HG02763 (cell line): ENCODE measurements around the gene TAS2R50.

Experiments
- ATAC-seq: cut with Tn5 transposase; IDR thresholded peaks from one replicate; pipeline ENCODE4 v1.9.1; 2021; ENCODE audit warnings: mild to moderate bottlenecking, moderate library complexity; ENCODE audit not compliant: unreplicated experiment

Gene TAS2R50

DNA sequence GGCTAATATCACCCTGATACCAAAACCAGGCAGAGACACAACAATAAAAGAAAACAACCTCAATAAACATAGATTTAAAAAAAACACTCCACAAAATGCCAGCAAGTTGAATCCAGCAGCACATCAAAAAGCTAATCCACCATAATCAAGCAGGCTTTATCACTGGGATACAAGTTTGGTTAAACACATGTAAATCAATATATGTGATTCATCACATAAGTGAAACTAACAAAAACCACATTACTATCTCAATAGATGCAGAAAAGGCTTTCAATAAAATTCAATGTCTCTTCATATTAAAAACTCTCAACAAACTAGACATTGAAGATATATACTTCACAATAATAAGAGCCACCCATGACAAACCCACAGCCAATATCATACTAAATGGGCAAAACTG lies 30.6 kb downstream of the TAS2R50 start:
- no peak for ATAC-seq

DNA sequence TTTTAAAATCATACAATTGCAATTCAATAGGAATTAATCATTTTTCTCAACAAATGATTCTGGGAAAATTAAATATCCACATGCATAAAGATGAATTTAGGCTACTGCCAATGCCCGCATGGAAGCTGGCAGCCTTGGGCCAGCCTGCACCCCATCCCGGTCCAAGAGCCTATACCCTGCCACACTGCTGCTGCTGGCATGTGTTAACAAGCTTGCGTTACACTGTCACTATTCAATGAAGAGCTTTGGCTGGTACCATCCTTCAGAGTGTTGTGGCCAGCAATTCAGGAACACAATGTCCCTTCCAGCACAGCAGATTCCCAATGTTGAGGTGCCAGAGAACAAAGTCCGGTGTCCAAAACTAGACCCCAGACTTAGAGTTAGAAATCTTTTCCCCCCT lies 34.1 kb downstream of the TAS2R50 start:
- no peak for ATAC-seq

DNA sequence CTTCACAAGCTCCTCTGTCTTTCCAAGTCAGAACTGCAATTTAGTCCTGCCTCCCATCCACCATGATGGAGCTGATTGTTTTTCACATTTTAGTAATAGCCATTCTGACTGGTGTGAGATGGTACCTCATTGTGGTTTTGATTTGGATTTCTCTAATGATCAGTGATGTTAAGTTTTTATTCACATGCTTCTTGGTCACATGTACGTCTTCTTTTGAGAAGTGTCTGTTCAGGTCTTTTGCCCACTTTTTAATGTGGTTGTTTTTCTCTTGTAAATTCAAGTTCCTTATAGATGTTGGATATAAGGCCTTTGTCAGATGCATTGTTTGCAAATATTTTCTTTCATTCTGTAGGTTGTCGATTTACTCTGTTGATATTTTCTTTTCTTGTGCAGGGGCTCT lies 43.5 kb downstream of the TAS2R50 start:
- ATAC-seq: no peak

DNA sequence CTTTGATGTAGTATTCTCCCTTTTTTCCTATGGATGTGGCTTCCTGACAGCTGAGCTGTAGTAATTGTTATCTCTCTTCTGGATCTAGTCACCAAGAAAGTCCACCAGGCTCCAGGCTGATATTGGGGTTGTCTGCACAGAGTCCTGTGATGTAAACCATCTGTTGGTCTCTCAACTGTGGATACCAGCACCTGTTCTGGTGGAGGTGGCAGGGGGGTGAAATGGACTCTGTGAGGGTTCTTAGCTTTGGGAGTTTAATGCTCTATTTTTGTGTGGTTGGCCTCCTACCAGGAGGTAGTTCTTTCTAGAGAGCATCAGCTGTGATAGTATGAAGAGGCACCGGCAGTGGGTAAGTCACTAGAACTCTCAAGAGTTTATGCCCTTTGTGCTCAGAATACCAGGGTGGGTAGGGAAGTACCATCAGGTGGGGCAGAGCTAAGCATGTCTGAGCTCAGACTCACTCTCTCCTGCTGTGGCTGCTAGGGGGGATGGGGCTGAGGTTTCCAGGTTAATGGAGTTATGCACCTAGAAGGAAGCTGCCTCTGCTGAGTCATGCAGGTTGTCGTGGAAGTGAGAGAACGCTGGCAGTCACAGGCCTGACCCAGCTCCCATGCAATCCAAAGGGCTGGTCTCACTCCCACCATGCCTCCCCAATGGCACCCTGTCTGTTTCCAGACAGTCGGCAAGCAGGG lies 44.6 kb downstream of the TAS2R50 start:
- ATAC-seq: no peak

DNA sequence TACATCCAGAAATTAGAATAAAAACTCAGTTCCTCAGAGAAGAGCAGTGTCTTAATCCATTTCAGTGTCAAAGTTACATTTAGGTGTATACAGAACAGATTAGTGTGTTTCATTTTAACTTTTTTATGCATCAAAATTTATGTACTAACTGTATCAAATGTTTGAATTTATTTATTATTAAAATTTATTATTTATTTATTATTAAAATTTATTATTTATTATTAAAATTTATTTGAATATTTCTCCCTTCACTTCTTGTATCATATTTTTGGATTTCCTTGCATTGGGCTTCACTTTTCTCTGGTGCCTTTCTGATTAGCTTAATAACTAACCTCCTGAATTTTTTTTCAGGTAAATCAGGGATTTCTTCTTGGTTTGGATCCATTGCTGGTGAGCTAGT lies 45.3 kb downstream of the TAS2R50 start:
- no peak for ATAC-seq

DNA sequence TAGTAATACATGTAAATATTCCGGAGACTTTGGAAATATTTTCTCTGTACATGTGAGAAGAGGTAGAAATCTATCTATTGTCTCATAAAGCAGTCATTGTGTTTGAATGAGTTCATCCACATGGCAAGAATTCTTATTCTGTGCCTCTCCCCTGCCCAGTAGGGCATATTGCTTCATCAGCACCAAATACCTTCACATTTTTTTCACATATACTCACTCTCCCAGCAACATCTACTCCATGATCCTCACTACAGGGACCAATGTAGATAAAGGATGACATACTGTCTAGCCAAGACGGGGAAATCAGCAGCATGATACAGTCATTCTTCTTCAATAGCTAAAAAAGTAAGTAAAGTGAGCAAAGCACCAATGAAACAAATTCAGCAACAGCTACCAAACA lies 46.3 kb downstream of the TAS2R50 start:
- no peak for ATAC-seq

DNA sequence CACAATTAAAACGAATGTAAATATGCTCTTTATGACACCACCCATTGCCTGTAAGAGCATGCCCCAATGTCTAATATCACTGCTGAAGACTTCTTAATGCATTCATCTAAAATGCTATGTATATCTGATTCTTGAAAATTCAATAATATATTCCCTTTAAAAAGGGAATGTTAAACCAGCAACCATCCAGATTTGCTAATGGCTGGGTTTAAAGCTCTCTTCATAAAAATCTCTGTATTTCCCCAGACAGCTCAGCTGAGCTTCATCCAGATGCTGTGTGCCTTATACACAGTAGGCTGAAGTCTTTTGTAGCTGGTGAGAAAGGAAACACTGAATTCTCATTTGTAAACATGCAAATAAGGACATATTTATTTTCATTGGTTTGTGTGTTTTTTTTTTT lies 47.5 kb downstream of the TAS2R50 start, which contains the start of gene TAS2R14:
TAS2R14 (minus strand) TSS at position 101 of the 400 bp plus-strand sequence; CDS start at position 45, 56 bp downstream.
- ATAC-seq: no peak

DNA sequence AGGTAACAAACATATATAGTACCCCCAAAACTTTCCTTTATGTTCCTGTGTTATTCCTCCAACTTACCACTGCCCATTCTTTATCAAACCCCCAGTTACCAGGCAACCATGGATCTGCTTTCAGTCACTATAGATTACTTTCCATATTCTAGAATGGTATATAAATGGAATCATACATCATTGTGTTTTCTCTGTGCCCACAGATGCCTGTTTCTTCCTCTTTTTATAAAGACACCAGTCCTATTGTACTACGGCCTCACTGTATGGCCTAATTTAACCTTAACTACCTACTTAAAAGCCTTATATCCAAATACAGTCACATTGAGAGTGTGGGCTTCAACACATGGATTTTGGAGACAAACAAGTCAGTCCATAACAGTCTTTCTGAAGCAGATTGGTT lies 50.2 kb downstream of the TAS2R50 start:
- ATAC-seq: no peak
